Gastroesophageal sphincter (tissue), 4 donors: ENCODE data around the gene CHI3L1. TPM values are rescaled to one million over a fixed set of nuclear protein-coding genes. Genes with fewer than 3 reads are reported as not detected.

Experiments
- ATAC-seq: fragments of 150-250 bp; one replicate; pipeline ENCODE4 v1.9.1; 2016; ENCODE audit warnings: mild to moderate bottlenecking, moderate library complexity
- H3K27ac ChIP-seq, 4 donors: fragments of 200-600 bp; sonication (generic) in 3 of 4; 1 replicate in 3 of 4; 2 replicates in 1 of 4; pipeline ENCODE4 v1.5.1; 2016 to 2019
- H3K27me3 ChIP-seq: fragments of 200-600 bp; sonication (generic); one replicate; pipeline ENCODE4 v1.5.1; 2019
- H3K36me3 ChIP-seq, 2 donors: fragments of 200-600 bp; sonication (generic); one replicate each; pipeline ENCODE4 v1.5.1; 2019; ENCODE audit warnings: control low read depth in 1 of 2
- H3K4me1 ChIP-seq, 3 donors: fragments of 200-600 bp; sonication (generic); 1 replicate in 2 of 3; 2 replicates in 1 of 3; pipeline ENCODE4 v1.5.1; 2016 to 2019; ENCODE audit warnings: control low read depth in 2 of 3
- H3K4me3 ChIP-seq, 2 donors: fragments of 200-600 bp; sonication (generic); one replicate each; pipeline ENCODE4 v1.5.1; 2019; ENCODE audit warnings: mild to moderate bottlenecking in 1 of 2, moderate library complexity in 1 of 2
- H3K9me3 ChIP-seq, 3 donors: fragments of 200-600 bp; sonication (generic); one replicate each; pipeline ENCODE4 v1.5.1; 2017 to 2019; ENCODE audit warnings: control low read depth in 2 of 3
- EP300 ChIP-seq: sonication (generic); formaldehyde crosslinking; IDR thresholded peaks from one replicate; pipeline ENCODE4 v1.6.1; 2017; ENCODE audit warnings: antibody characterized with exemption, mild to moderate bottlenecking
- POLR2A ChIP-seq, 2 donors: fragments of 450-650 bp; IDR thresholded peaks; one replicate each; pipeline ENCODE4 v1.6.1; 2017; ENCODE audit warnings: antibody characterized with exemption in 2 of 2, mild to moderate bottlenecking in 2 of 2, moderate library complexity in 1 of 2
- POLR2AphosphoS5 ChIP-seq: sonication (generic); formaldehyde crosslinking; IDR thresholded peaks from one replicate; pipeline ENCODE4 v1.6.1; 2017; ENCODE audit warnings: antibody characterized with exemption
- WGBS, 2 donors: methylation state at CpG; one replicate each; pipeline ENCODE4 v1.1.5; 2018; ENCODE audit warnings: low coverage in 1 of 2; 5-methylcytosine and 5-hydroxymethylcytosine counted together
- total RNA-seq, 4 donors: library from RNA; depleted of rRNA; stranded (reverse); fragments of >200 nt; gene quantifications; one replicate each; pipeline ENCODE4 v1.1.0, GENCODE V29; 2016
- TF ChIP-seq, protein P1 (sequence below), 4 experiments: fragments of 200-600 bp in 2 of 4; fragments of 450-650 bp in 2 of 4; sonication (generic) in 1 of 4; IDR thresholded peaks; one replicate each; pipeline ENCODE4 v1.5.1; 2017 to 2019; ENCODE audit warnings: antibody characterized with exemption in 4 of 4, mild to moderate bottlenecking in 2 of 4, moderate library complexity in 2 of 4

CHI3L1 gene
- total RNA-seq, 4 donors from 2014 or later, result 3.4 to 5.4 (median 5.0) TPM; not detected in 1

DNA sequence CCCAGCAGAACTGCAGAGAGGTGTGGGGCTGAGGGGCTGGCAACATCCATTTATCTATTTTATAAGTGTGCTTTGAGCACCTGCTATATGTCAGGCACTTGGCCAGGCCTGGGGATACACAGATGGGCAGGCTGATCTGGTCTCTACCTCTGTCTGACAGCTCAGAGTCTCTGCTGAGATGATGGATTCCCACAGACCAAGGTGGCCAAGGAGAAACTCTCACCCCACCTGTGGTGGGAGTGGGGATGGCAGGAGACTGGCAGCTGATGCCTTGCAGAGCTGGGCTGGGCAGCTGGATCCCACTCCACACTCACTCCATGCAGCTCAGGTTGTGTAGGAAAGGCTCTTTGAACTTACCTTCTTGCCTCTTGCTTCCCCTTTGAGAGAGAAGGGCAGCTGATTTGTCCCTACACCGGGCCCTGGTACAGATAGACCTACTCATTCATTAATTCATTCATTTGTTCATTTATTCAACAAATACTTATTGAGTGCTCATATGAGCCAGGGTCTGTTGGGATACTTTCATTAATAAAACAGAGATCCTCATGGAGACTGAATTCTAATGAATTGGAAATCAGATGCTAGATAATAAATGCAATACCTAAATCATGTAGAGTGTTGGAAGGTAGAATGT, 50.0 kb downstream of the CHI3L1 start:
- no peak for TF ChIP-seq POLR2A (IDR thresholded peaks at IDR 0.05)
- no peak for TF ChIP-seq EP300
- TF ChIP-seq, protein P1, sequence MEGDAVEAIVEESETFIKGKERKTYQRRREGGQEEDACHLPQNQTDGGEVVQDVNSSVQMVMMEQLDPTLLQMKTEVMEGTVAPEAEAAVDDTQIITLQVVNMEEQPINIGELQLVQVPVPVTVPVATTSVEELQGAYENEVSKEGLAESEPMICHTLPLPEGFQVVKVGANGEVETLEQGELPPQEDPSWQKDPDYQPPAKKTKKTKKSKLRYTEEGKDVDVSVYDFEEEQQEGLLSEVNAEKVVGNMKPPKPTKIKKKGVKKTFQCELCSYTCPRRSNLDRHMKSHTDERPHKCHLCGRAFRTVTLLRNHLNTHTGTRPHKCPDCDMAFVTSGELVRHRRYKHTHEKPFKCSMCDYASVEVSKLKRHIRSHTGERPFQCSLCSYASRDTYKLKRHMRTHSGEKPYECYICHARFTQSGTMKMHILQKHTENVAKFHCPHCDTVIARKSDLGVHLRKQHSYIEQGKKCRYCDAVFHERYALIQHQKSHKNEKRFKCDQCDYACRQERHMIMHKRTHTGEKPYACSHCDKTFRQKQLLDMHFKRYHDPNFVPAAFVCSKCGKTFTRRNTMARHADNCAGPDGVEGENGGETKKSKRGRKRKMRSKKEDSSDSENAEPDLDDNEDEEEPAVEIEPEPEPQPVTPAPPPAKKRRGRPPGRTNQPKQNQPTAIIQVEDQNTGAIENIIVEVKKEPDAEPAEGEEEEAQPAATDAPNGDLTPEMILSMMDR (IDR thresholded peaks at IDR 0.05), result no peak
- no peak for TF ChIP-seq POLR2AphosphoS5
- H3K4me3 ChIP-seq, result no peak overlapping the region
- no peak for ATAC-seq
- no peak overlapping the region for H3K27ac ChIP-seq
- H3K27me3 ChIP-seq, result peaks cover 4% of the 10 kb centered on the region
- H3K4me1 ChIP-seq, result no peaks in the 10 kb centered on the region
- H3K36me3 ChIP-seq, result no peaks in the 10 kb centered on the region
- no peaks in the 10 kb centered on the region for H3K9me3 ChIP-seq
- WGBS, 2 donors, result no CpG with 5 or more reads among the region's 1 CpG

GRCh38 chr1:203135636-203136305, 50.7 kb downstream of the CHI3L1 start:
- WGBS, 2 donors, result 36 to 60% methylated on average over 1 to 3 of the region's 8 CpGs
- H3K27me3 ChIP-seq, result peaks cover under 1% of the 10 kb centered on the region
- no peaks in the 10 kb centered on the region for H3K4me1 ChIP-seq
- no peak for ATAC-seq
- no peaks in the 10 kb centered on the region for H3K9me3 ChIP-seq
- no peak overlapping the region for H3K27ac ChIP-seq
- no peak overlapping the region for H3K4me3 ChIP-seq
- no peaks in the 10 kb centered on the region for H3K36me3 ChIP-seq
- no peak for TF ChIP-seq EP300
- no peak for TF ChIP-seq POLR2AphosphoS5
- TF ChIP-seq POLR2A (IDR thresholded peaks at IDR 0.05), result no peak
- TF ChIP-seq, protein P1 (IDR thresholded peaks at IDR 0.05), result no peak

- 60 to 82% methylated on average over 1 to 10 of the region's 12 CpGs for WGBS, 2 donors
- TF ChIP-seq POLR2AphosphoS5 (no peak), POLR2A (IDR thresholded peaks at IDR 0.05) (no peak), EP300 (no peak)
- TF ChIP-seq, protein P1 (IDR thresholded peaks at IDR 0.05), result no peak
- peak; percentile 78 for ATAC-seq
- Histone ChIP-seq H3K27me3 (no peaks in the 10 kb centered on the region), H3K9me3 (no peaks in the 10 kb centered on the region), H3K4me1 (peaks cover 0 to 14% (median 4%) of the 10 kb centered on the region in 3 donors), H3K27ac (peak overlapping the region in 1 of 4 donors; percentile 41), H3K36me3 (no peaks in the 10 kb centered on the region), H3K4me3 (no peak overlapping the region)
These were observed 52.4 kb downstream of the CHI3L1 start for GRCh38 chr1:203133970-203134725.

DNA sequence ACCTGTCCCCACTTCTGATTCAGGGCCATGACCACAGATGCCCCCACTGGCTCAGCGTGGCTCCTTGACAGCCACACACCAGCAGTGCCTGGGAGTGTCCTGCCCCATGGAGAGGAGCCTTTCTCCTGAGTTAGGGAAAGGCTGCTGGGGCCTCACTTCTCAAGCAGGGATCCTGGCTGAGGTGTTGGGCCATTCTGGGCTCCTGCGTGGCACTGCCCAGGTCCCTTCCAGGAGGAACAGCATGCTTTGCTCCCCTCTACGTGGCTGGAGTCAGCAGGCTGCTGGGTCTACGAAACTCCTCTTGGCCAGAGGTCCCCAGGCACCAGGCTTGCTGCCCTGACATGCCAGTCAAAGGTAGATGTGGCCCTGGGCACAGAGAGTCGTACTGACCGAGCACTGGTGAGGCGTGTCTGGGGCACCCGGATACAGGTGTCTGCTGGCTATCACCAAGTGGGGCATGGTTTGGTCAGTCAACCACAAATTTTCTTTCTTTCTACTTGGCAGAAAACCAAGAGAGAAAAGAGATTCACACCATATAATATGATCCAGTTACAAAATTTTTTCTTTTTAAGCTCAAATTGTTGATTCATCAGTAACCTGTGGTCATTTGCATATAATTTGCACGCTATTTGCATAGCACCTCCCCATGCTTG, 54.8 kb downstream of the CHI3L1 start:
- ATAC-seq, result no peak
- TF ChIP-seq, protein P1 (IDR thresholded peaks at IDR 0.05), result no peak
- TF ChIP-seq POLR2A (IDR thresholded peaks at IDR 0.05) (no peak), POLR2AphosphoS5 (no peak), EP300 (no peak)
- no peaks in the 10 kb centered on the region for H3K9me3 ChIP-seq
- H3K4me1 ChIP-seq, result peaks cover 0 to 38% (median 23%) of the 10 kb centered on the region in 3 donors
- H3K27me3 ChIP-seq, result peaks cover 11% of the 10 kb centered on the region
- 67 to 92% methylated on average over 1 to 5 of the region's 9 CpGs for WGBS, 2 donors
- H3K4me3 ChIP-seq, result no peak overlapping the region
- H3K27ac ChIP-seq, result no peak overlapping the region
- H3K36me3 ChIP-seq, result no peaks in the 10 kb centered on the region
